Fibroblast of lung (primary cell): ENCODE measurements around the gene IRF2. TPM values are rescaled to one million over a fixed set of nuclear protein-coding genes. Genes with fewer than 3 reads are reported as not detected.

Experiments used
- DNase-seq, 2 donors: peaks; one replicate each; pipeline versions ENCODE4 v3.0.0 to v3.0.0-alpha.2; 2010; ENCODE audit warnings: low read depth in 2 of 2
- H2AFZ ChIP-seq: 2 replicates; pipeline ENCODE4 v1.5.1; 2012; ENCODE audit warnings: low read length, control low read depth, inconsistent platforms
- H3K27ac ChIP-seq: 2 replicates; pipeline ENCODE4 v1.5.1; 2011; ENCODE audit warnings: low read length, control low read depth; ENCODE audit not compliant: insufficient read depth
- H3K27me3 ChIP-seq: 2 replicates; pipeline ENCODE4 v1.5.1; 2011; ENCODE audit warnings: mild to moderate bottlenecking, low read length; ENCODE audit not compliant: control insufficient read depth, insufficient read depth
- H3K36me3 ChIP-seq: 2 replicates; pipeline ENCODE4 v1.5.1; 2011; ENCODE audit warnings: low read length; ENCODE audit not compliant: control insufficient read depth, insufficient read depth
- H3K4me1 ChIP-seq: 2 replicates; pipeline ENCODE4 v1.5.1; 2011; ENCODE audit warnings: low read length; ENCODE audit not compliant: control insufficient read depth, insufficient read depth; ENCODE audit errors: extremely low read depth
- H3K4me2 ChIP-seq: 2 replicates; pipeline ENCODE4 v1.5.1; 2011; ENCODE audit warnings: low read length, control low read depth; ENCODE audit not compliant: insufficient read depth; ENCODE audit errors: extremely low read depth
- H3K4me3 ChIP-seq, 4 experiments: fragments of 200-600 bp in 1 of 4; sonication (generic) in 1 of 4; replicated peaks in 1 of 4; 2 replicates each; pipeline ENCODE4 v1.5.1; 2011 to 2016; ENCODE audit warnings: low read length in 4 of 4, low read depth in 3 of 4, mild to moderate bottlenecking in 3 of 4, control low read depth in 2 of 4, inconsistent platforms in 1 of 4, mixed read lengths in 1 of 4; ENCODE audit not compliant: insufficient read depth in 1 of 4; ENCODE audit errors: control extremely low read depth in 1 of 4
- H3K79me2 ChIP-seq: 2 replicates; pipeline ENCODE4 v1.5.1; 2012; ENCODE audit warnings: mild to moderate bottlenecking, low read length, inconsistent platforms; ENCODE audit not compliant: control insufficient read depth, insufficient read depth
- H3K9ac ChIP-seq: 2 replicates; pipeline ENCODE4 v1.5.1; 2011; ENCODE audit warnings: mild to moderate bottlenecking, low read length, control low read depth; ENCODE audit not compliant: insufficient read depth
- H3K9me3 ChIP-seq: 2 replicates; pipeline ENCODE4 v1.5.1; 2012; ENCODE audit warnings: low read depth, low read length; ENCODE audit not compliant: control insufficient read depth, insufficient read depth
- H4K20me1 ChIP-seq: 2 replicates; pipeline ENCODE4 v1.5.1; 2011; ENCODE audit warnings: low read length; ENCODE audit not compliant: control insufficient read depth, insufficient read depth; ENCODE audit errors: extremely low read depth
- EZH2 ChIP-seq: IDR thresholded peaks from 2 replicates; pipeline ENCODE4 v1.5.1; 2012; ENCODE audit warnings: low read length, control low read depth, mild to moderate bottlenecking; ENCODE audit errors: missing control alignments
- polyA plus RNA-seq, 2 donors: library from polyadenylated mRNA; depleted of rRNA in 1 of 2; stranded (reverse) in 1 of 2; unstranded in 1 of 2; fragments of >200 nt; gene quantifications; 2 replicates each; pipeline ENCODE4 v1.2.1, GENCODE V29; 2011 to 2012; ENCODE audit warnings: missing spikeins in 1 of 2
- total RNA-seq: library from RNA; depleted of rRNA; stranded (reverse); fragments of >200 nt; gene quantifications from 2 replicates; pipeline ENCODE4 v1.2.1, GENCODE V29; 2014
- TF ChIP-seq, protein P1 (sequence below), 2 donors: IDR thresholded peaks in 1 of 2; conservative IDR thresholded peaks in 1 of 2; 1 replicate in 1 of 2; 2 replicates in 1 of 2; pipeline ENCODE4 v1.5.1; 2011 to 2012; ENCODE audit warnings: low read length in 2 of 2, control low read depth in 1 of 2, inconsistent platforms in 1 of 2, low read depth in 1 of 2, mild to moderate bottlenecking in 1 of 2

IRF2 gene
- total and polyA plus RNA-seq, 2 donors (not counting 1 experiment from before 2014, with no cell fraction given), result 30.9 to 42.3 TPM

DNA sequence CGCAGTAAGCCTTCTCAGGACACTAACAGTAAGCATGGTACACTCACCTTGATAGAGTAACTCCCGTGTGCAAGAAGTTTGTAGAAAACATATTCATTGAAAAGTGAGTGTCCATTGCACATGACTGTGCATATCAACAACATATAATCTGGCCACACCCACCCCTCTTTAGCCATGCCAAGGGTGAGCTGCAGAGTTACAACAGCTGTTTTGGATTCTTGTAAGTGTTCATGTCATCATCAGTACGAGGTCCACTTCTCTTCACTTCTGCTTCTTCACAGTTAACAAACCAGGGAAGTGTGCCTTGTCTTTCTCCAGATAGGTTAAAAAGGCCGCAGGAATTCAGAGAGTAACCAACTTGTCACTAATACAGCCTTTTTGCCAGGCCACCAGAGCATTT, 116.6 kb downstream of the IRF2 start:
- no peak overlapping the region for H2AFZ ChIP-seq
- TF ChIP-seq, protein P1, sequence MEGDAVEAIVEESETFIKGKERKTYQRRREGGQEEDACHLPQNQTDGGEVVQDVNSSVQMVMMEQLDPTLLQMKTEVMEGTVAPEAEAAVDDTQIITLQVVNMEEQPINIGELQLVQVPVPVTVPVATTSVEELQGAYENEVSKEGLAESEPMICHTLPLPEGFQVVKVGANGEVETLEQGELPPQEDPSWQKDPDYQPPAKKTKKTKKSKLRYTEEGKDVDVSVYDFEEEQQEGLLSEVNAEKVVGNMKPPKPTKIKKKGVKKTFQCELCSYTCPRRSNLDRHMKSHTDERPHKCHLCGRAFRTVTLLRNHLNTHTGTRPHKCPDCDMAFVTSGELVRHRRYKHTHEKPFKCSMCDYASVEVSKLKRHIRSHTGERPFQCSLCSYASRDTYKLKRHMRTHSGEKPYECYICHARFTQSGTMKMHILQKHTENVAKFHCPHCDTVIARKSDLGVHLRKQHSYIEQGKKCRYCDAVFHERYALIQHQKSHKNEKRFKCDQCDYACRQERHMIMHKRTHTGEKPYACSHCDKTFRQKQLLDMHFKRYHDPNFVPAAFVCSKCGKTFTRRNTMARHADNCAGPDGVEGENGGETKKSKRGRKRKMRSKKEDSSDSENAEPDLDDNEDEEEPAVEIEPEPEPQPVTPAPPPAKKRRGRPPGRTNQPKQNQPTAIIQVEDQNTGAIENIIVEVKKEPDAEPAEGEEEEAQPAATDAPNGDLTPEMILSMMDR (conservative IDR thresholded peaks at IDR 0.05 in 1 of 2, IDR thresholded peaks at IDR 0.05 in 1 of 2; ENCODE audit: low read depth in 1 of 2, low read length in 2 of 2), result no peak
- TF ChIP-seq EZH2, result no peak
- H3K79me2 ChIP-seq, result no peaks in the 10 kb centered on the region
- H3K4me1 ChIP-seq, result peaks cover 5% of the 10 kb centered on the region
- H3K9me3 ChIP-seq, result no peaks in the 10 kb centered on the region
- no peak overlapping the region for H3K9ac ChIP-seq
- no peaks in the 10 kb centered on the region for H3K36me3 ChIP-seq
- DNase-seq, result no peak
- H3K4me3 ChIP-seq, result no peak overlapping the region
- no peak overlapping the region for H3K27ac ChIP-seq
- no peak overlapping the region for H3K4me2 ChIP-seq
- H3K27me3 ChIP-seq, result no peaks in the 10 kb centered on the region
- no peaks in the 10 kb centered on the region for H4K20me1 ChIP-seq

DNA sequence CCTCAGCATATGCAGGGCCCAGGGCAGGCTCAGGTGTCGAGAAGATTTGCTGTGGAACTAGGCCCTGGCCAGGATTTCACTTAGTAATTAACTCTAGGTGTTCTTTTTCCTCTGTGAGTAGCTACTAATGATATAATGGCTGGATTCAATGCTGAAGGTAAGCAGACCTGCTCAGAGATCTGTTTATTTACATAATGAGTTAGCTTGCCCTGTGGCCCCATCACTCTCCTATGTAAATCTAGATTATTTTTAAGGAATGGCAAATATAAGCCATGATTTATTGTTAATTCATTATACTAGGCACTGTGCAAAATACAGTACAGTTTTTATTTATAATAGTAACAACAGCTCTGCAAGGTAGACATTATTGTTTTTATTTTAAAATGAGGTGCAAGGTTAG, 117.2 kb downstream of the IRF2 start:
- no peaks in the 10 kb centered on the region for H4K20me1 ChIP-seq
- no peak overlapping the region for H3K9ac ChIP-seq
- H2AFZ ChIP-seq, result no peak overlapping the region
- H3K4me1 ChIP-seq, result peaks cover 5% of the 10 kb centered on the region
- H3K4me2 ChIP-seq, result no peak overlapping the region
- no peaks in the 10 kb centered on the region for H3K27me3 ChIP-seq
- H3K36me3 ChIP-seq, result no peaks in the 10 kb centered on the region
- no peak for DNase-seq
- H3K9me3 ChIP-seq, result no peaks in the 10 kb centered on the region
- TF ChIP-seq EZH2, result no peak
- TF ChIP-seq, protein P1 (conservative IDR thresholded peaks at IDR 0.05 in 1 of 2, IDR thresholded peaks at IDR 0.05 in 1 of 2; ENCODE audit: low read depth in 1 of 2, low read length in 2 of 2), result no peak
- no peak overlapping the region for H3K4me3 ChIP-seq
- H3K79me2 ChIP-seq, result no peaks in the 10 kb centered on the region
- H3K27ac ChIP-seq, result no peak overlapping the region

DNA sequence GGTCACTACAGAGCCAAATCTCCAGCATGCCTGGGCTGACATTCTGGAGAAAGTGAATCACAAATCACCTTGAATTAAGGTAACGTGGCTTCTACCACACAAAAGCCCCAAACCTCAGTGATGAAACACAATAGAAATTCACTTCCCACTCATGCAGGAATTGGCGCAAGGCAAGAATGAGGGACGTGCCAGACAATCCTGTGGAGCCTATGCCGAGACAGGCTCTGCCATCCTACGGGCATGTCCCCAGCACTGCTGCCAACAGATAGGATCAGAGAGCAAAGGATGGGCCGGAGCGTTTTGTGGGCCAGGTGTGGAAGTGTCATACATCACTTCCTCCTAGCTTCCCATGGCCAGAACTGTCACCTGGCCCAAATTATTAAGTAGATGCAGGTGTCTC, 118.0 kb downstream of the IRF2 start:
- no peaks in the 10 kb centered on the region for H3K79me2 ChIP-seq
- no peaks in the 10 kb centered on the region for H3K36me3 ChIP-seq
- no peaks in the 10 kb centered on the region for H4K20me1 ChIP-seq
- DNase-seq, result no peak
- no peak overlapping the region for H3K4me2 ChIP-seq
- H2AFZ ChIP-seq, result no peak overlapping the region
- H3K9me3 ChIP-seq, result no peaks in the 10 kb centered on the region
- no peaks in the 10 kb centered on the region for H3K27me3 ChIP-seq
- TF ChIP-seq, protein P1 (conservative IDR thresholded peaks at IDR 0.05 in 1 of 2, IDR thresholded peaks at IDR 0.05 in 1 of 2; ENCODE audit: low read depth in 1 of 2, low read length in 2 of 2), result no peak
- no peak for TF ChIP-seq EZH2
- peaks cover 5% of the 10 kb centered on the region for H3K4me1 ChIP-seq
- no peak overlapping the region for H3K9ac ChIP-seq
- H3K4me3 ChIP-seq, result no peak overlapping the region
- H3K27ac ChIP-seq, result no peak overlapping the region
